GM12873 (cell line): ENCODE data around the gene CRIM1.
A peak's percentile ranks its signal among the peaks of the same experiment; 100 is the strongest.

Source experiments
- TF ChIP-seq, protein P1 (sequence below): IDR thresholded peaks from 2 replicates; pipeline ENCODE4 v1.5.1; 2012; ENCODE audit warnings: low read depth, mild to moderate bottlenecking, moderate library complexity, low read length, control low read depth; ENCODE audit not compliant: insufficient read depth; ENCODE audit errors: missing control alignments

Gene CRIM1

DNA sequence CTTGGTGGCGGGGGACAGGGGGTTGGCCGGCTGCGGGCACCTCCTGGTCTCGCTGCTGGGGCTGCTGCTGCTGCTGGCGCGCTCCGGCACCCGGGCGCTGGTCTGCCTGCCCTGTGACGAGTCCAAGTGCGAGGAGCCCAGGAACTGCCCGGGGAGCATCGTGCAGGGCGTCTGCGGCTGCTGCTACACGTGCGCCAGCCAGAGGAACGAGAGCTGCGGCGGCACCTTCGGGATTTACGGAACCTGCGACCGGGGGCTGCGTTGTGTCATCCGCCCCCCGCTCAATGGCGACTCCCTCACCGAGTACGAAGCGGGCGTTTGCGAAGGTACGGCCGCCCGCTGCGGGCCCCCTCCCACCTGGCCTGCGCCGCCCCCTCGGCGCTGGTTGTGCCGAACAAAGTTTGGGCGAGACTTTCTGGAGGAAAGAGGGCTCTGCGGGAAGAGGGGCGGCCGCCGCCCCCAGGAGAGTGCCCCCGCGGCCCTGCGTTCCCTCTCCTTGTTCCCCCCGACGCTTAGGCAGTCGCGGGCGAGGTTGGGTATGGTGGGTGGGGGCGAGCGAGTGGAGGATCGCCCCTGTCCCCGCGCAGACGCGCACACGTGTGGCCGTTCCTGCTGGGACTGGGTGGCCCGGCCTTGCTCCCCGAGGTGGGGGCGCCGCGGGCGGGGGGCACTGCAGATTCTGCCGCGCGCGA lies 866 bp downstream of the CRIM1 start:
- TF ChIP-seq, protein P1, sequence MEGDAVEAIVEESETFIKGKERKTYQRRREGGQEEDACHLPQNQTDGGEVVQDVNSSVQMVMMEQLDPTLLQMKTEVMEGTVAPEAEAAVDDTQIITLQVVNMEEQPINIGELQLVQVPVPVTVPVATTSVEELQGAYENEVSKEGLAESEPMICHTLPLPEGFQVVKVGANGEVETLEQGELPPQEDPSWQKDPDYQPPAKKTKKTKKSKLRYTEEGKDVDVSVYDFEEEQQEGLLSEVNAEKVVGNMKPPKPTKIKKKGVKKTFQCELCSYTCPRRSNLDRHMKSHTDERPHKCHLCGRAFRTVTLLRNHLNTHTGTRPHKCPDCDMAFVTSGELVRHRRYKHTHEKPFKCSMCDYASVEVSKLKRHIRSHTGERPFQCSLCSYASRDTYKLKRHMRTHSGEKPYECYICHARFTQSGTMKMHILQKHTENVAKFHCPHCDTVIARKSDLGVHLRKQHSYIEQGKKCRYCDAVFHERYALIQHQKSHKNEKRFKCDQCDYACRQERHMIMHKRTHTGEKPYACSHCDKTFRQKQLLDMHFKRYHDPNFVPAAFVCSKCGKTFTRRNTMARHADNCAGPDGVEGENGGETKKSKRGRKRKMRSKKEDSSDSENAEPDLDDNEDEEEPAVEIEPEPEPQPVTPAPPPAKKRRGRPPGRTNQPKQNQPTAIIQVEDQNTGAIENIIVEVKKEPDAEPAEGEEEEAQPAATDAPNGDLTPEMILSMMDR, result no peak

DNA sequence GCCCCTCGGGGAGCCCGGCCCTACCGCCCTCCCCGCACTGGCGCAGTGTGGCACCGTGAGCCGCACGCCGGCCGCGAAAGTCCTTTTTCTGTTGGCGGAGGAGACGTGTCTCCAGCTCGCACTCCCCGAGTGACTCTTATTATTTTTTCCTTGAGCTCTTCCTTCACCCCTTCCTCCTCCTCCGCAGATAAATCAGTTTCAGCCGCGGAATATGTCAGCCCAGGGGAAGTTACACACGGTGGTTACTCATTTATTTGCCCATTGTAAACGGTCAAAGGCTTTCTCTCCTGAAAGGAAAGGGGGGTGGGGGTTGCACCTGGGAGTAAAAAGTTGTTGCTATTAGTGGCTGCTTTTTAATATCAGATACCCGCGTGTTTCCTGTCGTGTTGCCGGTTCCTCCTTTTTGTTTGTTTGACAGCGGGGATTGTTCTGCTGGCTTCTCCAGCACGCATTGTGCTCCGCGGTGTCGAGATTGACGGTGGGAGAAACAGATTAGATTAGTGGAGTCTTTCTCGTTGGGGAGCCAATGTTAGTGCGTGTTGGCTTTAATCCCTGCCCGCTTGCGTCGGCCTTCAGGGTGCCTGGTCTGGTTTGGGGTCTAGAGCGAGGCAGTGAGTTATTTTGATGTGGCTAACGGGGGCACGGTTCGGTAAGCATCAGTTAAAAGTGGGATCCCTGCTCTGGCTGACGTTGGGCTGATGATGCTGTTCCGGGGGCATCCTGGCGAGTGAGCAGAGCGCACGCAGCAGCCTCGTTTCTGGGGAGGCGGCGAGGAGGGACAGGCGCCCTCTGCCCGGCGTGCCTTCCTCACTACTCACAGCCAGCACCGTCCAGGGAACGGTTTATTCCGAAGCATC lies 1.6 kb downstream of the CRIM1 start:
- TF ChIP-seq, protein P1, result no peak

DNA sequence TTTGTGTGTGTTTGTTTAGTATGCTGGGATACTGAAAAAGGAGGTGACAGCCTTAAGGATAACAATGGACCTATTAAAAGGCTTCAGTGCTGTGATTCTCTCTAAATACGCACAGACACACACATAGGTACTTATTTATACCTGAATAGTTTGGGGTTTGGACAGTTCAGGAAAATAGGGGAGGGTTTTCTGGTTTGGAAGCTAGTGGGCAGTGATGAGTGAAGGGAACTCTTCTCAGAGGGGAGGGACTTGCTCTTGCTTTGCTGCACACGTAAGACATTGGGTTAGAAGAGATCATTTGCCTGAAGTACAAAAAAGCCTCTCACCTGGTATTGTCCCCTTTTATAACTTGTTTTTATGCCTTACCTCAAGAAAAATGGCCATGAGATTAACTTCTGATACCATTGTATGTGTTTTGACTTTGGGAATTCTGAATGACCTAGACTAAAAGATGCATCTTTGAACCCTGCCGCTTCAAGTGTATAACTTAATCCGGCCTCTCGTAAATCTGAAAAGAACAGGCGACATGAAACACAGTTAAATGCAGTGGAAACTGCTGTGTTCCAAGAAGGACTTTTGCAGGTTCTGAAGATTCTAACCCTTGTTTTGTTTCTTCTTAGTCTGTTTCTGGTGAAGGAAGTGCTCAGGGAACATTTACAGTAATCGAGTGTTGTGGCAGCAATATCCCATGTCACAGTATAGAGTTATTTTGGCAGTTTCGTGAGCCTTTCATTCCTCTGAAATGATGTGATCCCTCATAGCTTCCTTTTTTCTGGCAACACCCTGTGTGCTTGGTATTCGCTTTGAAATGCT lies 2.5 kb downstream of the CRIM1 start:
- TF ChIP-seq, protein P1, result no peak

DNA sequence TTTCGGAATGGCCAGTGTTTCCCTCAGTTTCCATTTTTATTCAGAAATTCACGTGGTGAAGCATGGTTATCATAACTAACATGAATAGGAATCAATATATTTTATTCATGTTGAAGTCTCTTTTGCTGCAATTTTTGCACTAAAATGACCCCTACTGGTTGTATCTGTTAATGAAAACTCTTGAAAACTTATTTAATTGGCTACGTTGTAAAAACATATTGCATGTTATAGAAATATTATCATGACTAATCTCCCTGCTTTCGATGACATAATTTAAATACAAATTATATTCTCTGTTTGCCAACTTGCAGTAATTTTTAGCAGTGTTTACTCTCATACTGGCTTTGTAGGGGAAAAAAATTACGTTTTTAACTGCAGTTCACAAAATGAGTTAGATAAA lies 3.5 kb downstream of the CRIM1 start:
- TF ChIP-seq, protein P1, result peak; percentile 31

DNA sequence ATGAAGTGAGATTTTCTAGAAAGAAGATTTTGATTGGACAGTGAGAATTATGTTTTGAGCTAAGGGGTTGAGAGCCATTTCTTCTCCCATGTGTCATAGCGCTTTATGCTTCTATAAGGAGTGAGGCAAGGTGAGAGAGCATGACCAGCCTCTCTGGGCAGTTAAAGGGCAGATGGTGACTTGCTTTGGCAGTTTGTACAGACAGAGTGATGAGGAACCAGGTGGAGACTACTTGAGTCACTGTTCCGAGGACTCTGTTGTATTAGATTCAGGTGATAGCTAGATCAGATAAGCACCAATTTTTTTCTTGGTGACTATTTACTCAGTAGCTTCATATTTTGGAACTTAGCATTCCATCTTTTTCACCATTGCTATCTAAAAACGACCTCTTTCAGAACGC lies 4.5 kb downstream of the CRIM1 start:
- TF ChIP-seq, protein P1, result no peak

DNA sequence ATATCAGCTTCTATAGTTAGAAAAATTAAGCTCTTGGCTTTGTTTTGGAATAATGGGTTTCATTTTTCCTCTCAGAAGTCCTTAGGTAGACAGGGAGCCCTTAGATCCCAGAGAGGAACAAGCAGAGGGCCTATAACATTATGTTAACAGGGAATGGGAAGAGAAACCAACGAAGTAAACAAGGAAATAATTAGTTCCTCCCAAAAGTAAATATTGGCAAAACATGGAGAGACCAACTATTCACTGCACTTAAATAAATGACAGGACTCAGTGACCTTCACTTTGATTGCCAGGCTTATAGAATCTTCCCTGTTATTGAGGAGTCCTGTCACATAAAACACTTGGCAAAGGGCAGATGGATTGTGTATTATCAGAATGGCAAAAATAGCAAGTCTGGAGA lies 5.3 kb downstream of the CRIM1 start:
- TF ChIP-seq, protein P1, result no peak

DNA sequence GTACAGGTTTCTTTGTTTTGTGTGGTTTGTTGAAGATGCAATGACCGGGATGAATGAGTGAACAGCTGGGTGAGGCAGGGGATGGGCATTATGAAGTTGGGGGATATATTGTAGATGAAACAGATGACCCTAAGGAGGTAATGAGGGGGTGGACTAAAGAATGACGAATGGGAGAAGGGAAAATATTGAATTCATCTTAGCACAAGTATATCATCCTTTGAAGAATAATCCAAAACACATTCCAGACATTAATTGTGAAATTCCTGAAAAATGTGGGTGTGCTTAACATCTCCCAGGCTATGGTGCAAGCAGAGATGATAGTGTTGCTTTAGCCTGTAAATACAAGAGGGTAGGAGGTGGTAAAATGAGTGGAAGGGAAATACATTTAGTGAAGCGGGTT lies 5.8 kb downstream of the CRIM1 start:
- TF ChIP-seq, protein P1, result no peak
